ENCODE results near the gene SMIM44. TPM values are rescaled to one million over a fixed set of nuclear protein-coding genes. Genes with fewer than 3 reads are reported as not detected.
"Not testable (repeated sequence)": the region's sequence is repeated elsewhere in the genome, so short reads cannot be mapped to it uniquely, and the experiment has no call there.

The SMIM44 gene
- total RNA-seq, 2 experiments from 2014 or later, result not detected

- H3K9me3 Mint-ChIP-seq (ENCODE audit: low read depth), result no peaks in the 10 kb centered on the region
- ATAC-seq, result no peak
- CTCF ChIA-PET, result no interaction called here
These were observed 24.0 kb downstream of the SMIM44 start for GRCh38 chr19:3459089-3459881.

GRCh38 chr19:3458229-3459088 is 24.8 kb downstream of the SMIM44 start:
- Mint-ChIP-seq H3K27me3 (no peaks in the 10 kb centered on the region), H3K27ac (no peak overlapping the region), H3K4me3 (no peak overlapping the region), H3K36me3 (no peaks in the 10 kb centered on the region), H3K9me3 (ENCODE audit: low read depth) (no peaks in the 10 kb centered on the region), H3K4me1 (peaks cover 3% of the 10 kb centered on the region)
- DNase-seq (no peak), ATAC-seq (no peak)
- CTCF ChIA-PET, result no interaction called here

More at GRCh38 chr19:3459089-3459881, 24.0 kb downstream of the SMIM44 start:
- Mint-ChIP-seq H3K36me3 (no peaks in the 10 kb centered on the region), H3K27ac (no peak overlapping the region), H3K4me1 (peaks cover 3% of the 10 kb centered on the region), H3K4me3 (no peak overlapping the region), H3K27me3 (no peaks in the 10 kb centered on the region)
- no peak for DNase-seq

- no peak for ATAC-seq
- H3K27ac Mint-ChIP-seq, result no peak overlapping the region
- CTCF ChIA-PET, result no interaction called here
These were observed 25.6 kb downstream of the SMIM44 start for GRCh38 chr19:3457528-3458228.

GRCh38 chr19:3456925-3457527 is 26.2 kb downstream of the SMIM44 start:
- Mint-ChIP-seq H3K4me3 (no peak overlapping the region), H3K36me3 (no peaks in the 10 kb centered on the region), H3K4me1 (peaks cover 3% of the 10 kb centered on the region), H3K9me3 (ENCODE audit: low read depth) (no peaks in the 10 kb centered on the region), H3K27me3 (no peaks in the 10 kb centered on the region), H3K27ac (no peak overlapping the region)
- ATAC-seq (no peak), DNase-seq (no peak)
- CTCF ChIA-PET, result no interaction called here

More at GRCh38 chr19:3457528-3458228, 25.6 kb downstream of the SMIM44 start:
- H3K36me3 Mint-ChIP-seq, result no peaks in the 10 kb centered on the region
- no peaks in the 10 kb centered on the region for H3K27me3 Mint-ChIP-seq
- no peaks in the 10 kb centered on the region for H3K9me3 Mint-ChIP-seq (ENCODE audit: low read depth)
- no peak for DNase-seq
- peaks cover 3% of the 10 kb centered on the region for H3K4me1 Mint-ChIP-seq
- no peak overlapping the region for H3K4me3 Mint-ChIP-seq

- no peak for DNase-seq
- H3K9me3 Mint-ChIP-seq (ENCODE audit: low read depth), result no peaks in the 10 kb centered on the region
- CTCF ChIA-PET, result no interaction called here
These were observed 27.2 kb downstream of the SMIM44 start for GRCh38 chr19:3455960-3456601.

GRCh38 chr19:3455393-3455955 is 27.8 kb downstream of the SMIM44 start:
- Mint-ChIP-seq H3K4me3 (no peak overlapping the region), H3K27ac (no peak overlapping the region), H3K36me3 (no peaks in the 10 kb centered on the region), H3K9me3 (ENCODE audit: low read depth) (no peaks in the 10 kb centered on the region), H3K4me1 (peaks cover 10% of the 10 kb centered on the region), H3K27me3 (no peaks in the 10 kb centered on the region)
- CTCF ChIA-PET, result no interaction called here
- DNase-seq (no peak), ATAC-seq (no peak)

More at GRCh38 chr19:3455960-3456601, 27.2 kb downstream of the SMIM44 start:
- Mint-ChIP-seq H3K36me3 (no peaks in the 10 kb centered on the region), H3K27ac (no peak overlapping the region), H3K27me3 (no peaks in the 10 kb centered on the region), H3K4me3 (no peak overlapping the region), H3K4me1 (peaks cover 4% of the 10 kb centered on the region)
- ATAC-seq, result no peak

- ATAC-seq (no peak), DNase-seq (no peak)
- Mint-ChIP-seq H3K4me1 (peaks cover 11% of the 10 kb centered on the region), H3K4me3 (no peak overlapping the region), H3K27ac (no peak overlapping the region), H3K9me3 (ENCODE audit: low read depth) (no peaks in the 10 kb centered on the region), H3K36me3 (no peaks in the 10 kb centered on the region), H3K27me3 (no peaks in the 10 kb centered on the region)
- CTCF ChIA-PET, result no interaction called here
These were observed 28.4 kb downstream of the SMIM44 start for GRCh38 chr19:3454656-3455392.

- no peaks in the 10 kb centered on the region for H3K27me3 Mint-ChIP-seq
- no peaks in the 10 kb centered on the region for H3K36me3 Mint-ChIP-seq
- no peak for ATAC-seq
- CTCF ChIA-PET, result no interaction called here
- H3K4me1 Mint-ChIP-seq, result peaks cover 8% of the 10 kb centered on the region
- no peak overlapping the region for H3K4me3 Mint-ChIP-seq
- no peak for DNase-seq
- H3K9me3 Mint-ChIP-seq (ENCODE audit: low read depth), result no peaks in the 10 kb centered on the region
- H3K27ac Mint-ChIP-seq, result no peak overlapping the region
These were observed 29.4 kb downstream of the SMIM44 start for GRCh38 chr19:3453840-3454239.

GRCh38 chr19:3452942-3453214 is 30.4 kb downstream of the SMIM44 start:
- H3K27ac Mint-ChIP-seq; H3K4me3 Mint-ChIP-seq; DNase-seq; H3K36me3 Mint-ChIP-seq; H3K27me3 Mint-ChIP-seq; CTCF ChIA-PET; ATAC-seq; H3K4me1 Mint-ChIP-seq; H3K9me3 Mint-ChIP-seq (ENCODE audit: low read depth): not testable (repeated sequence)

- DNase-seq (no peak), ATAC-seq (no peak)
- Mint-ChIP-seq H3K27me3 (no peaks in the 10 kb centered on the region), H3K4me3 (no peak overlapping the region), H3K36me3 (no peaks in the 10 kb centered on the region), H3K9me3 (ENCODE audit: low read depth) (no peaks in the 10 kb centered on the region), H3K27ac (no peak overlapping the region), H3K4me1 (peaks cover 8% of the 10 kb centered on the region)
- CTCF ChIA-PET, result interaction anchor here (1.3 kb wide), 1 partner anchor 23 kb away, joined by 3 read pairs; no protein-coding TSS in a partner anchor
These were observed 30.9 kb downstream of the SMIM44 start for GRCh38 chr19:3452171-3452941.

- no peak for DNase-seq
- no peaks in the 10 kb centered on the region for H3K9me3 Mint-ChIP-seq (ENCODE audit: low read depth)
- no peaks in the 10 kb centered on the region for H3K27me3 Mint-ChIP-seq
- peaks cover 8% of the 10 kb centered on the region for H3K4me1 Mint-ChIP-seq
- CTCF ChIA-PET, result interaction anchor here (1.3 kb wide), 1 partner anchor 22 kb away, joined by 3 read pairs; no protein-coding TSS in a partner anchor
- H3K4me3 Mint-ChIP-seq, result no peak overlapping the region
- no peak overlapping the region for H3K27ac Mint-ChIP-seq
- no peak for ATAC-seq
- H3K36me3 Mint-ChIP-seq, result no peaks in the 10 kb centered on the region
These were observed 31.8 kb downstream of the SMIM44 start for GRCh38 chr19:3451451-3451866.
